GM18517 (cell line): ENCODE data around the gene AQP12A.

Experiments
- ATAC-seq: cut with Tn5 transposase; IDR thresholded peaks from one replicate; pipeline ENCODE4 v1.9.1; 2021; ENCODE audit warnings: mild to moderate bottlenecking, moderate library complexity; ENCODE audit not compliant: unreplicated experiment

AQP12A gene

GRCh38 chr2:240707043-240707756 lies 15.5 kb downstream of the AQP12A start:
- ATAC-seq: no peak

GRCh38 chr2:240707821-240708220 lies 16.2 kb downstream of the AQP12A start:
- no peak for ATAC-seq

GRCh38 chr2:240708457-240708856 lies 16.8 kb downstream of the AQP12A start:
- ATAC-seq: no peak

- no peak for ATAC-seq
These were observed 19.6 kb downstream of the AQP12A start for GRCh38 chr2:240711296-240711695.

GRCh38 chr2:240711701-240712100 lies 20.0 kb downstream of the AQP12A start:
- ATAC-seq: no peak

GRCh38 chr2:240712121-240712520 lies 20.5 kb downstream of the AQP12A start:
- ATAC-seq: no peak

- no peak for ATAC-seq
These were observed 21.6 kb downstream of the AQP12A start for GRCh38 chr2:240713071-240713927.

- ATAC-seq: no peak
These were observed 22.5 kb downstream of the AQP12A start for GRCh38 chr2:240713928-240714746.

- ATAC-seq: no peak
These were observed 23.4 kb downstream of the AQP12A start for GRCh38 chr2:240714747-240715725.

- no peak for ATAC-seq
These were observed 24.6 kb downstream of the AQP12A start for GRCh38 chr2:240716130-240716798.

GRCh38 chr2:240717181-240717641 lies 25.5 kb downstream of the AQP12A start:
- ATAC-seq: no peak

GRCh38 chr2:240717681-240718581 lies 26.3 kb downstream of the AQP12A start:
- no peak for ATAC-seq

GRCh38 chr2:240718896-240719490 lies 27.3 kb downstream of the AQP12A start:
- ATAC-seq: no peak

- no peak for ATAC-seq
These were observed 28.2 kb downstream of the AQP12A start for GRCh38 chr2:240719676-240720545.

GRCh38 chr2:240720686-240721595 lies 29.3 kb downstream of the AQP12A start:
- no peak for ATAC-seq

- no peak for ATAC-seq
These were observed 30.0 kb downstream of the AQP12A start for GRCh38 chr2:240721596-240722180.
